GM12892 (cell line): ENCODE data around the gene TRPC4AP.
"Not testable (repeated sequence)": the region's sequence is repeated elsewhere in the genome, so short reads cannot be mapped to it uniquely, and the experiment has no call there.

Source experiments
- DNase-seq: peaks from one replicate; pipeline ENCODE4 v3.0.0; 2011; ENCODE audit not compliant: insufficient read length
- FAIRE-seq: peaks from 2 replicates; lab custom pipeline; 2011; peaks lifted over from hg19 to GRCh38; lab: Jason Lieb, UNC
- POLR2A ChIP-seq: IDR thresholded peaks from 2 replicates; pipeline ENCODE4 v1.6.1; 2011; ENCODE audit warnings: low read depth, low read length, control low read depth
- POLR2AphosphoS5 ChIP-seq: IDR thresholded peaks from 2 replicates; pipeline ENCODE4 v1.6.1; 2011; ENCODE audit warnings: low read depth, low read length, control low read depth
- TAF1 ChIP-seq: IDR thresholded peaks from 2 replicates; pipeline ENCODE4 v1.6.1; 2011; ENCODE audit warnings: low read depth, mild to moderate bottlenecking, control low read depth, low read length, borderline replicate concordance

Gene TRPC4AP

GRCh38 chr20:35077341-35077740, 15.3 kb downstream of the TRPC4AP start:
- no peak for TF ChIP-seq TAF1
- no peak for TF ChIP-seq POLR2A
- FAIRE-seq (no peak), DNase-seq (no peak)

DNA sequence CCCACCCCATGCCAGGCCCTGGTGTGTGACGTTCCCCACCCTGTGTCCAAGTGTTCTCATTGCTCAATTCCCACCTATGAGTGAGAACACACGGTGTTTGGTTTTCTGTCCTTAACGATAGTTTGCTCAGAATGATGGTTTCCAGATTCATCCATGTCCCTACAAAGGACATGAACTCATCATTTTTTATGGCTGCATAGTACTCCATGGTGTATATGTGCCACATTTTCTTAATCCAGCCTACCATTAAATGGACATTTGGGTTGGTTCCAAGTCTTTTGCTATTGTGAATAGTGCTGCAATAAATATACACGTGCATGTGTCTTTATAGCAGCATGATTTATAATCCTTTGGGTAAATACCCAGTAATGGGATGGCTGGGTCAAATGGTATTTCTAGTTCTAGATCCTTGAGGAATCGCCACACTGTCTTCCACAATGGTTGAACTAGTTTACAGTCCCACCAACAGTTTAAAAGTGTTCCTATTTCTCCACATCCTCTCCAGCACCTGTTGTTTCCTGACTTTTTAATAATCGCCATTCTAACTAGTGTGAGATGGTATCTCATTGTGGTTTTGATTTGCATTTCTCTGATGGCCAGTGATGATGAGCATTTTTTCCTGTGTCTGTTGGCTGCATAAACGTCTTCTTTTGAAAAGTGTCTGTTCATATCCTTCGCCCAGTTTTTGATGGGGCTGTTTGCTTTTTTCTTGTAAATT, 21.0 kb downstream of the TRPC4AP start:
- FAIRE-seq, DNase-seq: not testable (repeated sequence)

- DNase-seq (no peak), FAIRE-seq (no peak)
- TF ChIP-seq POLR2AphosphoS5 = no peak
- TF ChIP-seq TAF1 = no peak
- no peak for TF ChIP-seq POLR2A
Measured at GRCh38 chr20:35066194-35066593, 26.4 kb downstream of the TRPC4AP start.

DNA sequence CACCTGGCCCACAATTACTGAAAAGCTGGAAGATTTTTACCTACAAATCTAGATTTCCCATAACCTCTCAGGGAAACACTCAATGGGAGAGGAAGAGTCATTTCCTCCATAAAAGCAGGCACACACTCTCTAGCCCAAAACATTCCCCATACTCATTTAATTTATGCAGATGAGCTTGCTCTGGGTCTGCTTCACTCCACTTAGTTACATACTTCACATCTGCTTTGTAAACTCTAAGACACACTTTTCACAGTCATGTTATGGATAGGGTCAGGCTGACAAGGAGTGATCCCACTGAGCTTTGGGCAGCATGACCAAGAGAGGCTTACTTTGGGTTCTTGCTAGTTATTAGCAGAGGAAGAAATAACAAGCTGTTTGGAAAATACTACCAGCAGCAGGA, 27.4 kb downstream of the TRPC4AP start:
- TF ChIP-seq POLR2A (no peak), POLR2AphosphoS5 (no peak), TAF1 (no peak)
- FAIRE-seq (no peak), DNase-seq (no peak)

DNA sequence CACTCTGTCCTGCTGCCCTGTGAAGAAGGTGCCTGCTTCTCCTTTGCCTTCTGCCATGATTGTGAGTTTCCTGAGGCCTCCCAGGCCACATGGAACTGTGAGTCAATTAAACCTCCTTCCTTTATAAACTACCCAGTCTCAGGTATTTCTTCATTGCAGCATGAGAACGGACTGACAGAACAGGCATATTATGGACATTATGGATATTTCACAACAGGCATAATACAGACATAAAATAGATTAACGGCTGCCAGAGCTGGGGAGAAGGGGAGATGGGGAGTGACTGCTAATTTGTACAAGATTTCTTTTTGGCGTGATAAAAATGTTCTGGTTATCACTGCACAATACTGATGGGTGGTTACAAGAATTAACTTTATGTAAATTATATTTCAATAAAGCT, 29.4 kb downstream of the TRPC4AP start:
- FAIRE-seq (no peak), DNase-seq (no peak)
- no peak for TF ChIP-seq POLR2AphosphoS5
- no peak for TF ChIP-seq TAF1
- no peak for TF ChIP-seq POLR2A

DNA sequence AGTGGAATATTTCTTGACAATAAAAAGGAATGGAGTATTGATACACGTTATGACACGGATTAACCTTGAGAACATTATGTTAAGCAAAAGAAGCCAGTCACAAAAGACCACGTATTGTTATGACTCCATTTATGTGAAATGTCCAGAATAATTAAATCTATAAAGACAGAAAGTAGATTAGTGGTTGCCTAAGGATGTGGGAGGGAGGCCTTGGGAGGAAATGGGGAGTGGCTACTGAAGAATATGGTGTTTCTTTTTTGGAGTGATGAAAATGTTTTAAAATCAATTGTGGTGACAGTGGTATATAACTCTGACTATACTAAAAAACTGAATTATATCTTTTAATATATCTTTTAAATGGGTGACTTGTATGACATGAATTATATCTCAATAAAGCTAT, 30.1 kb downstream of the TRPC4AP start:
- FAIRE-seq (no peak), DNase-seq (no peak)
- TF ChIP-seq TAF1 = no peak
- TF ChIP-seq POLR2A = no peak
- no peak for TF ChIP-seq POLR2AphosphoS5

GRCh38 chr20:35060168-35060567, 32.4 kb downstream of the TRPC4AP start:
- DNase-seq (no peak), FAIRE-seq (no peak)
- TF ChIP-seq POLR2A (no peak), TAF1 (no peak), POLR2AphosphoS5 (no peak)

DNA sequence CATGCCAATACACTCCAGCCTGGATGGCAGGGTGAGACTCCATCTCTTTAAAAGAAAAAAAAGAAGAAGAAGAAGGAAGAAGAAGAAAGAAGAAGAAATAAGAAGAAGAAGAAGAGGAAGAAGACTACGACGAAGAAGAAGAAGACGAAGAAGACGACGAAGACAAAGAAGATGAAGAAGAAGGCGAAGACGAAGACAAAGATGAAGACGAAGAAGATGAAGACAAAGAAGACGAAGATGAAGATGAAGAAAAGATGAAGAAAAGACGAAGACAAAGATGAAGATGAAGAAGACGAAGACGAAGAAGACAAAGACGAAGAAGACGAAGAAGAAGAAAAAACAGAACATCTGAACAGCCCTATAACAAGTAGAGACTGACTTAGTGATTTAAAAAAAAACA, 33.0 kb downstream of the TRPC4AP start:
- FAIRE-seq (no peak), DNase-seq (no peak)
- TF ChIP-seq TAF1 (no peak), POLR2A (no peak), POLR2AphosphoS5 (no peak)

DNA sequence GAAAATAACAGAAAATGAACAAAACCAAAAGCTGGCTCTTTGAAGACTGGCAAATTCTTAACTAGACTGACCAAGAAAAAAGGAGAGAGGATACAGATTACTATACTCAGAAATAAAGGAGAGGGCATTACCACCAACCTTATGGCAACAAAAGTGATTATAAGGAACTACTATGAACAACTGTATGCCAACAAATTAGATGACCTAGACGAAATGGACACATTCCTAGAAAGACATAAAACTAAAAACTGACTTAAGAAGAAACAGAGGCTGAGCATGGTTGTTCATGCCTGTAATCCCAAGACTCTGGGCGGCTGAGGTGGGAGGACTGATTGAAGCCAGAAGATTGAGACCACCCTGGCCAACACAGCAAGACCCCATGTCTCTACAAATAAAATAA, 33.5 kb downstream of the TRPC4AP start:
- DNase-seq (no peak), FAIRE-seq (no peak)
- TF ChIP-seq POLR2AphosphoS5 (no peak), POLR2A (no peak), TAF1 (no peak)

DNA sequence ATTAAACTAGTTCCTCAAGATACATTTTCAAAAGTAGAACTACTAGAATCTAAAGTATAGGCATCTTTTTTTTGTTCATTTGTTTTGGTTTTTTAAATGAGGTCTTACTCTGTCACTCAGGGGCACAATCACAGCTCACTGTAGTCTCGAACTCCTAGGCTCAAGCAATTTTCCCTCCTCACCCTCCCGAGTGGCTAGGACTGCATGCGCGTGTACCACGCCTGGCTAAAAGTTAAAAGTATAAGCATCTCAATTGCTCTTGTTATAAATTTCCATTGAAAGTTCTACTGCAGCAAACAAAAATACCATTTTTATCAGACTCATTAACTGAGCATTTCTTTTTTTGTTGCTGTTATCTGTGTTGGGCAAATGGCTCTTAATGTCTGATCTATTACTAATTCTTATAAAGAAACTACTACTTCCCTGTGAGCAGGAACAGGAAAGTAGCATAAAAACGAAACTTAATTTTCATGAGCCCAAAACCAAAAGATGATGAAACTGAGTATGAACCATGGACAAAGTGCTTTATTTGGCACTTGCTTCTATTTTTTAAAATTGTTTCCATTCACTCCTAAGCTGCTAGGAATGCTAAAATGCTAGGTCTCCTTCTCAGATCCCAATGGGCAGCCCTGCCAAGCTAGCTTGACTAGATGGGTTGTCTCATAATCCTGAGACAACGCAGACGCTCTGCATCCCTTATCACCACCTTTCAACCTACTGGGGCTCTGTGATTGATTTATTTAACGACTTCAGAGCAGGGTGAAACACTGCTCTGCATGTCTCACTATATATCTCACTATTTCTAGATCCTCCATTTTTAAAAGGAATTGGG, 36.9 kb downstream of the TRPC4AP start:
- no peak for TF ChIP-seq POLR2AphosphoS5
- TF ChIP-seq TAF1 = no peak
- no peak for TF ChIP-seq POLR2A
- FAIRE-seq (peak; percentile 74), DNase-seq (no peak)

- DNase-seq (no peak), FAIRE-seq (no peak)
- TF ChIP-seq POLR2AphosphoS5 = no peak
- no peak for TF ChIP-seq TAF1
- no peak for TF ChIP-seq POLR2A
Measured at GRCh38 chr20:35054814-35055213, 37.8 kb downstream of the TRPC4AP start.

DNA sequence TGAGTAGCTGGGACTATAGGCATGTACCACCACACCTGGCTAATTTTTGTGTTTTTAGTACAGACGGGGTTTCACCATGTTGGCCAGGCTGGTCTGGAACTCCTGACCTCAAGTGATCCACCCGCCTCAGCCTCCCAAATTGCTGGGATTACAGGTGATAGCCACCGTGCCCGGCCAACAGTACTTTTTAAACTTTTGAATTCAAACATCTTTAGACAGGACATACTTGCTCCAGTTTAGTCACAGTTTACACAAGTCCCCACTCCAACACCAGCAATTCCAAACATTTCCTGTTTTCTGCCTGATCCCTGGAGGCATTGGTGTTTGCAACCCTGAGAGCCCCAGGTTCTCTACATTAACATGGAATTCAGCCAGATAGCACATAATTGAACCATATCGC, 40.0 kb downstream of the TRPC4AP start:
- not testable (repeated sequence) for FAIRE-seq, DNase-seq
